Psoas muscle (tissue), 8 donors: ENCODE results near the gene ZBED4. TPM values are rescaled to one million over a fixed set of nuclear protein-coding genes. Genes with fewer than 3 reads are reported as not detected.

Experiments used
- ATAC-seq, 4 donors: fragments of 200-7000 bp; cut with Tn5 transposase; one replicate each; pipeline ENCODE4 v1.9.1; 2020; ENCODE audit warnings: moderate library complexity in 3 of 4, mild to moderate bottlenecking in 2 of 4
- DNase-seq, 2 donors: peaks; one replicate each; pipeline ENCODE4 v3.0.0-alpha.2; 2020
- H3K27ac ChIP-seq: fragments of 200-600 bp; one replicate; pipeline ENCODE4 v1.8.0; 2022
- H3K27me3 ChIP-seq, 3 donors: fragments of 200-600 bp in 1 of 3; one replicate each; pipeline versions ENCODE4 v1.6.1 to v1.8.0; 2013 to 2022; ENCODE audit warnings: low read length in 2 of 3, mild to moderate bottlenecking in 2 of 3, moderate library complexity in 1 of 3; ENCODE audit not compliant: insufficient read depth in 3 of 3
- H3K36me3 ChIP-seq, 2 donors: fragments of 200-600 bp in 1 of 2; one replicate each; pipeline versions ENCODE4 v1.6.1 to v1.8.0; 2013 to 2022; ENCODE audit warnings: low read depth in 1 of 2, mild to moderate bottlenecking in 1 of 2, moderate library complexity in 1 of 2; ENCODE audit not compliant: insufficient read depth in 1 of 2
- H3K4me1 ChIP-seq: fragments of 200-600 bp; one replicate; pipeline ENCODE4 v1.8.0; 2022
- H3K4me3 ChIP-seq: fragments of 200-600 bp; one replicate; pipeline ENCODE4 v1.8.0; 2022; ENCODE audit warnings: mild to moderate bottlenecking
- H3K9me3 ChIP-seq: fragments of 200-600 bp; one replicate; pipeline ENCODE4 v1.8.0; 2022
- CTCF ChIP-seq: fragments of 200-600 bp; IDR thresholded peaks from one replicate; pipeline ENCODE4 v1.8.0; 2022; ENCODE audit warnings: antibody characterized with exemption
- WGBS, 3 donors: extraction: QIAGEN DNeasy Blood & Tissue Kit; methylation state at CpG; one replicate each; pipeline versions ENCODE4 v1.1.6 to v1.1.7; 2013; 5-methylcytosine and 5-hydroxymethylcytosine counted together
- intact Hi-C, 2 donors: fragments of 100-400 bp; cut with DNase I; formaldehyde crosslinking; loops; one replicate each; pipeline versions ENCODE4 v1.11.0 to v1.14.2; 2022
- polyA plus RNA-seq, 3 donors: library from polyadenylated mRNA; stranded (reverse); fragments of 200-250 nt; gene quantifications; one replicate each; pipeline ENCODE4 v1.2.3, GENCODE V29; 2013
- total RNA-seq, 4 donors: library from RNA; stranded (reverse); fragmentation: NEBNext Ultra II Directional in 2 of 4; extraction: Animal tissue kit (Norgen Biotek cat#: 25700) in 2 of 4; gene quantifications; one replicate each; pipeline versions ENCODE4 v1.2.1 to v1.2.4, GENCODE V29; 2021 to 2023
- donor health status: healthy with polysubstance abuse.
- donor health status: DM: no; HTN: no; CAD: no; lungs with moderate emphysema.
- donor health status: Bipolar disorder and iron deficiency.
- donor health status: healthy.
- donor health status: DM: yes; HTN: yes; CAD: no.
- donor health status: DM: no; HTN: no; CAD: no.
- donor health status: DM: no; HTN: no; CAD: no.
- donor health status: DM: yes; HTN: yes; CAD: no.

Gene ZBED4
- total and polyA plus RNA-seq, 7 donors: 3.3 to 17.9 (median 8.3) TPM

- peaks cover 5% of the 10 kb centered on the region for H3K4me1 ChIP-seq
- ATAC-seq (no peak), DNase-seq (no peak)
- no peak for TF ChIP-seq CTCF
- H3K9me3 ChIP-seq: no peaks in the 10 kb centered on the region
- 82 to 86% (median 86%) methylated on average over 16 of the region's 16 CpGs for WGBS, 3 donors
- intact Hi-C loops: no loop called here
- no peaks in the 10 kb centered on the region for H3K36me3 ChIP-seq
- no peak overlapping the region for H3K27ac ChIP-seq
- no peak overlapping the region for H3K4me3 ChIP-seq
- H3K27me3 ChIP-seq: peaks cover 0 to 29% (median 21%) of the 10 kb centered on the region in 3 donors
Observed at GRCh38 chr22:49845241-49845640, 8.4 kb upstream of the ZBED4 start.

- intact Hi-C loops: no loop called here
- no peak overlapping the region for H3K4me3 ChIP-seq
- H3K36me3 ChIP-seq: no peaks in the 10 kb centered on the region
- peaks cover 5% of the 10 kb centered on the region for H3K4me1 ChIP-seq
- no peaks in the 10 kb centered on the region for H3K9me3 ChIP-seq
- no peak overlapping the region for H3K27ac ChIP-seq
- DNase-seq (no peak), ATAC-seq (no peak)
- 79 to 83% (median 80%) methylated on average over 19 of the region's 19 CpGs for WGBS, 3 donors
- H3K27me3 ChIP-seq: peaks cover 0 to 34% (median 23%) of the 10 kb centered on the region in 3 donors
- TF ChIP-seq CTCF: no peak
Observed at GRCh38 chr22:49845666-49846459, 7.8 kb upstream of the ZBED4 start.

- H3K27me3 ChIP-seq: peaks cover 0 to 34% (median 23%) of the 10 kb centered on the region in 3 donors
- intact Hi-C loops: no loop called here
- no peaks in the 10 kb centered on the region for H3K36me3 ChIP-seq
- WGBS, 3 donors: 19 to 28% (median 25%) methylated on average over 40 to 64 of the region's 64 CpGs
- no peak for TF ChIP-seq CTCF
- peak overlapping the region; percentile 65 for H3K4me3 ChIP-seq
- peaks cover 5% of the 10 kb centered on the region for H3K4me1 ChIP-seq
- no peak overlapping the region for H3K27ac ChIP-seq
- ATAC-seq (no peak), DNase-seq (peak in 1 of 2 donors; percentile 63)
- H3K9me3 ChIP-seq: no peaks in the 10 kb centered on the region
Observed at GRCh38 chr22:49847751-49848689, 5.6 kb upstream of the ZBED4 start.

GRCh38 chr22:49848690-49849160 lies 4.9 kb upstream of the ZBED4 start:
- peaks cover 0 to 34% (median 23%) of the 10 kb centered on the region in 3 donors for H3K27me3 ChIP-seq
- WGBS, 3 donors: 0 to 1% methylated on average over 33 to 51 of the region's 51 CpGs; no CpG with 5 or more reads in 1 of the 3 donors
- no peak for TF ChIP-seq CTCF
- no peaks in the 10 kb centered on the region for H3K9me3 ChIP-seq
- no peak overlapping the region for H3K27ac ChIP-seq
- intact Hi-C loops: no loop called here
- ATAC-seq (no peak), DNase-seq (no peak)
- H3K36me3 ChIP-seq: no peaks in the 10 kb centered on the region
- peaks cover 5% of the 10 kb centered on the region for H3K4me1 ChIP-seq
- peak overlapping the region; percentile 65 for H3K4me3 ChIP-seq
